SIG-M5 (cell line): Measurements from ENCODE around the gene ADPGK.
"Not testable (repeated sequence)": the region's sequence is repeated elsewhere in the genome, so short reads cannot be mapped to it uniquely, and the experiment has no call there.

Source experiments
- DNase-seq: peaks from one replicate; lab custom pipeline; 2025; lab: John Stamatoyannopoulos, UW

ADPGK gene

DNA sequence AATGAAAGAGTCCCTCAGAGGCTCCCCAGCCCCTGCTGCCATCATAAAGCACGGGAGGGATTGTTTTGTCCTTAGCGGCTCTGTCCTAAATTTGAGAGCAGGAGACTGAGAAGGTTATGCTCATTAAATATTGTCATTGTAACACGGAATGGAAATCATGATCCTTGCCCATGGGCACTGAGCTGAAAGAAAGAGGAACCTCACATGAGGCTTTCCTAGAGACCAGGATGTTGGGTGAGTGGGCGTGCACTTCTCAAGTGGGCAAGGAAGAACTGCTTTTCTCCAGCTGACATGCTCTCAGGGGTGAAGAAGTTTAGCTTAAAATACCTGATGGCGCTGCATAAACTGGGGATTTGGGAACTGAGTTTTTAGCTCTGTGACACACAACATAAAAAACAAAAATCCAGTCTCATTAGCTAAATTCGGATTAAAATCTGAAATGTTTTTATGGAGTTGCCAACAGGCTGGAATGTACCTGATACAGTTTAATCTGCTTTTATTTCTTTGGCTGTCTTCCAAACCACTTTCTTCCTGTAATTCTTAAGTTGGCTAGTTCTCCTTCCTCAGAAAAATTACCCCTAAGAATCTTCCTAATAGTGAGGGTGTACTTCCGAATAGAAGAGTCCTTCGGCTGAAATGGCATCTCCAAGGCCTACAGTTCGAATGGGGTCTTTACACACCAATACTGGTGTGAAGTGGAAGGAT, 31.7 kb downstream of the ADPGK start:
- no peak for DNase-seq

DNA sequence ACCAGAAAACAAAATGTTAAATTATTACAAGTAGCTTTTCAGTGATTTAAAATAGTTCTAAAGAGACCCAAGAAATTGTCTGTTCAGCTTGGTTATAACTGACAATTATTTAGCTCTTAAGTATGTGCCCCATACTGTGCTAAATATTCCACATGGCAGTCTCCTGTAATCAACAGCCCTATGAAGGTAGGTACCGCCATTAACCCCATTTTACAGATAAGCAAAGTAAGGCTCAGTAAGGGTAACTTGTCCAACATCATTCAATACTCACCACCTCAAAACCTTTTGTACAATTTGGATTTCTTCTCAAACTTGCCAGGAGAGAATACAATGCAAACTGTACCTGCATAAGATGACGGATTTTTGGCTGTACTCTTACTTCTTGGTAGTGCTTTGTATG, 33.9 kb downstream of the ADPGK start:
- no peak for DNase-seq

DNA sequence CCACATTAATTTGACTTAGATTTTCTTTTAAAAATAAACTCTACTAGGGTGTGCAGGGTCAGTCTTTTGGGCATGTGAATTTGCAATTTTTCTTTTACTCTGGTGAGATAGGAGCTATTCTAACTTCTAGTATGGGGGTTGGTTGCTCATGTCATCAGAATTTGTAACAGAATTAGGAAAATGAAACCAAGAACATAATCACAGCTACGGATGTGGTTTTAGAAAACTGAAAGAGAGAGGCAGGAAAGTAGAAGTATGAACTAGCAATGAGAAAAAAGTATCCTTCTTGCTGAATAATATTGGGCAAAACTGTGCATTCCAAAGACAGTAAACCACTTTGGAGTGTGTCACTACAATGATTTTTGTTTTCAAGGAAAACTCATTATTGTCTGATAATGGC, 43.3 kb downstream of the ADPGK start:
- no peak for DNase-seq

DNA sequence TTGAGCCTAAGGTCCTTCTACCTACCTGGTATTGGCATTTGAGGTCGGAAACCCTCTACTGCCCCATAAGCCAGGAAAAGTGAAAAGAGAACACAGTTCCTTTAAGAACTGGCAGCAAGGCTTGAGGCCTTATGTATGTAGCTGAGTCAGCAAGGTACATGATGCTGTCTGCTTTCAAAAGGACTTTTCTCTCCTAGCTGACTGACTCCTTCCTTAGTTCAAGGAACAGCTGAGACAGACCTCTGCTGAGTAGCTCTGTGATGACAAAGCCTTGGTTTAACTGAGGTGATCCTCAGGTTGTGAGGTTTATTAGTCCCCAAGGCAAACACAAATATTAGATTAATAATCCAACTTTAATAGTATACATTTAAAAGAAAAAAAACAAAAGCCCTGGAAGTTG, 45.8 kb downstream of the ADPGK start:
- no peak for DNase-seq

DNA sequence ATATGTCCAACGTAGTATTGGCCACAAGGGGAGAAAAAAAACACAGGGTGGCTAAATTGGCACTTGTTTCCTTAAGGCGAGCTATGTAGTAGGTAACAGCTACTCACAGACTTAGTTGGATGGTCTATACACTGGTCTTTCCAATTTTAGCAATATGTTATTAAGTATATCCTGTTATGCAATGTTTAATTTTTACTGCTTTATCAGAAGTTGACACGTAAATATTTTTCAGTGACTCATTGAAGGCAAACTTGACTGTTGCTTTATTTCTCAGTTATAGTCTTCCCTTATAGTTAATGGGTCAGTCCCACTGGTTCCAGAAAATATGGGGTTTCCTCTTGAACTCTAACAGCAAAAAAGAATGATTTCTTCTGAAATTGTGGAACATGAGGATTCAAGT, 46.5 kb downstream of the ADPGK start:
- DNase-seq: no peak

DNA sequence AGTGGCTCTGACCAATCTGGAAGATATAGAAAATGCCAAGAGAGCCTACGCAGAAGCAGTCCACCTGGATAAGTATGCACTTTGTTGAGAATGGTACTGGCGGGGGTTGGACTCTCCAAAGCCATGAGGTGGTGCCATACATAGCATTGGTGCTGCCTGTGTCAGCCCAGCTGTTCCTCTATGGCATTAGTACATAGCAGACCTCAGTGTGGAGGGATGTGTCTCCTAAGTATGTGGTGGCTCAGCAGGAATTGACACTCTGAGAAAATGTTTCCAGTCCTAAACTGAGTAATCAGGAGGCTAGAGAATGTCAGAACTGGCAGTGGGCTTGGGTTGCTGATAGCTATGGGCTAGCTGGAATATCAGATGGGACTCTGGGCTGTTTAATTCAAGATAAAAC, 48.4 kb downstream of the ADPGK start:
- no peak for DNase-seq

DNA sequence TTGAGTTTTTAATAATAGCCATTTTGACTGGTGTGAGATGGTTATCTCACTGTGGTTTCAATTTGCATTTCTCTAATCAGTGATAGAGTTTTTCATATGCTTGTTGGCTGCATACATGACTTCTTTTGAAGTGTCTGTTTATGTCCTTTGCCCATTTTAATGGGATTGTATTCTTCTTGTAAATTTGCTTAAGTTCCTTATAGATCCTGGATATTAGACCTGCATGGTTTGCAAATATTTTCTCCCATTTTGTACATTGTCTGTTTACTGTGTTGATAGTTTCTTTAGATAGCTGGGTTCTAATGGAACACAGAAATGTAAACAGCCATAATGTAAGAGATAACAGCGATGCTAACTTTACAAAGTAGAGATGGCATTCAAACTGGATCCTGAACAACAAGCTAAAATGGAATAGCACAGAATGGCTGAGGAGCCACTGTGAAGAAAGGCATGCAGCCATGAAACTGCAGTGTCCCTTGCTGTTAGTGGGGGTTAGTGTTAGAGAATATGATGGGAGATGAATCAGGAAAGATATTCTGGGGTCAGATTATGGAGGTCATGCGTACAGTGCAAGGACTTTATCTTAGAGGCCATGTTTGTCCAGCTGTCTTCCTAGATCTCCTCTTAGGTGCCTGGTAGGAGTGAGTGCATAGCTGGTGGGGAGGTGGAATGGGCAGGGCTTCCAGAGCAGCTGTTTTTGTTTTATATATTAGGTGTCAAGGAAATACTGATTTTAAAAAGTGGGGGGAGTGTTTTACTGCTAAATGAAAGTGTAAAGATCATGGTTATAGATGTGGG, 49.4 kb downstream of the ADPGK start:
- DNase-seq: no peak

DNA sequence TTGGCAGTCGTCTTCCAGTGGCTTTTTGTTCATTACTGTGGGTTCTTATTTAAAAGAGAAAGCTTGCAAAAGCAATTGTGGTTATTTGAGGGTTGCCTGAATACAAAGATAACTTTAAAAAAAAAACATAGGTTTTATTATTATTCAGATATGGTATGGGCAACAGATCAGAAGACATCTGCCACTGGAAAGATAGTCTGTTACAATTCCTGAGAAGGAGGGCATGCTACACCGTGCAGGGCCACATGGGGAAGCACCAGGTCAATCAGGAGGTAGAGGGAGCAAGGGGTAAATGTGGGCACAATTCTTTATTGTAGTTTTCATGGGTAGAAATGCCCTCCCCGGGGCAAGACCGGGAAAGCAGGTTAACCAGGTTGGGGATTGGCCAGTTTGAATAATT, 51.0 kb downstream of the ADPGK start:
- DNase-seq: no peak

DNA sequence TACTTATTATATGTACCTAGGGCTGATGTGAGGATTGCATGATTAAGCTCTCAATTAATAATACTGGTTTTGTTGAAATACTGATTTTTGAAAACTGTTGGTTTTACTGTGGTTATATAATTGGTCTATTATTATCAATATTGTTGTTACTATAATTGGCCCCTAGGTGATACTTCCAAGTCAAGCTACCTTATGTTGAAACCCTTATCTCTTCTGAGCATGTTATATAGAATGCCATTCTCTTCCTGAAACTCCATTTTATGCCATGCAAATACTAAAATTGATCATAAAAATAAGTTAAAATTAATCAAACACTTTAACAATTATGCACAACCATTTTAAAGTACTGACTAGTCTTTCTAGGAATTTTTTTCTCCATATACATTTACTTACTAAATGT, 51.5 kb downstream of the ADPGK start:
- DNase-seq: no peak

DNA sequence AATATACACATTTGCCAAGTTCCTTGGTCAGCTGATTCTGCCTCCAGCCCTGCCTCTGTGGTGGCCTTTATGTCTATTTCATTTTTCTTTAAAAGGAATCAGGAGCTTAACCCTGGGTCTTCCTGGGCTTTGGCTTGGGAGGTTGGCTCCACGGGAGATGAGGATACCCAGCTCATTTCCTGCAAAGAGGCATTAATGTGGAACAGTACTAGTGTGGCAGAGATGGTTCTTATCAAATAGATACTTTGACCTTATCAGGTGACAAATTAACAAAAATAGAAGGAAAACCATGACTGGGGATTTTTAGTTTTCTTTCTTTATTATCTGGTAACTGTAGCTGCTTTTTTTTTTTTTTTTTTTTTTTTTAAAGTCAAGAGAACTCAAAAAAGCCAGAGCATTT, 54.7 kb downstream of the ADPGK start:
- DNase-seq: no peak

DNA sequence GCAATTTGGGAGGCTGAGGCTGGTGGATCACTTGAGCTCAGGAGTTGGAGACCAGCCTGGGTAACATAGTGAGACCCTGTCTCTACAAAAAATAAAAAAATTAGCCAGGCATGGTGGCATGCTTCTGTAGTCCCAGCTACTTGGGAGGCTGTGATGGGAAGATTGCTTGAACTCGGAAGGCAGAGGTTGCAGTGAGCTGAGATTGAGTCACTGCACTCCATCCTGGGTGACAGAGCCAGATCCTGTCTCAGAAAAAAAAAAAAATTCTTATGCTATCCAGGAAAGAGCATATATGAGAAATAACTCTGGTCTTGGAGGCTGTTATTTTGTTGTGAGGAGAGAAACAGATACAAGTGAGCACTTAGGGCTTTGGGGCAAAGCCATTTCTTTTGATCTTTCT, 55.3 kb downstream of the ADPGK start:
- not testable (repeated sequence) for DNase-seq

DNA sequence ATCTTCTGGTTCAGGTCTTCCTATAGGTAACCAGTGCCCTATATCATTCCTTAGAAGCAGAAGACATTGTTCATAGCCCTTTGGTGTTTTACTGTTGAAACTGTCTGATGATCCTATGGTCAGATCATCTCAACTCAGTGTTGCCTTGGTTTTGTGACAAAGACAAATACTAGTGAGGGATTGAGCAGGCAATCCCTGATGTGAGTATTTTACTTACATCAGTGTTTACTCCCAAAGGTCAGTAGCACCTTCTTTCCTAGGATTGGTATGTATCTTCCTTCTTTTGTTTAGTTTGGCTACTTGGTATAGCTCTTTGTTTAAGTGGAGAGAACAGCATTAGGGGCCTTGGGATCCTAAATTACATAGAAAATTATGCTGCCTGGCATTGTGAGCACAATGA, 56.4 kb downstream of the ADPGK start:
- no peak for DNase-seq

DNA sequence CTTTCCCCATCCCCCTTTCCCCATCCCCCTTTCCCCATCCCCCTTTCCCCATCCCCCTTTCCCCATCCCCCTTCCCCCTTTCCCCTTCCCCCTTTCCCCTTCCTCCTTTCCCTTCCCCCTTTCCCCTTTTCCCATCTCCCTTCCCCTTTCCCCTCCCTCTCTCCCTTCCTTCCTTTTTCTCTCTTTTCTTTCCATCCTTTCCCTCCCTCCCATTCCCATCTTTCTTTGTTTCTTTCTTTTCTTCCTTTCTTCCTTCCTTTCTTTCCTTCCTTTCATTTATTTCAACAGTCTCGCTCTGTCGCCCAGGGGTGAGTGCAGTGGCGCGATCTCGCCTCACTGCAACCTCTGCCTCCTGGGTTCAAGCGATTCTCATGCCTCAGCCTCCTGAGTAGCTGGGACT, 57.7 kb downstream of the ADPGK start:
- DNase-seq: not testable (repeated sequence)

DNA sequence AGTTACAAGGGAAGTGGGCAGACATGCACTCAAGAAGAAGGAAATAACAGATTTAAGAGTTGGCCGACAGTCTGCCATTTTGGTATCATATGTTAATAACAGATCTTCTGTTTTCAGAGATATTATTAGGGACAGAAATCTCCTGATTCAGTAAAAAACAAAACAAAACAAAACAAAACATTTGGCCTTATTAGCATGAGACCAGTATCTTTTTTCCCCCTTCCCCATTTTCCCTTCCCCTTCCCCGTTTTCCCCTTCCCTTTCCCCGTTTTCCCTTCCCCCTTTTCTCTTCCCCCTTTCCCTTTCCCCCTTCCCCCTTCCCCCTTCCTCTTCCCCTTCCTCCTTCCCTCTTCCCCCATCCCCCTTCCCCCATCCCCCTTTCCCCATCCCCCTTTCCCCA, 58.1 kb downstream of the ADPGK start:
- no peak for DNase-seq

DNA sequence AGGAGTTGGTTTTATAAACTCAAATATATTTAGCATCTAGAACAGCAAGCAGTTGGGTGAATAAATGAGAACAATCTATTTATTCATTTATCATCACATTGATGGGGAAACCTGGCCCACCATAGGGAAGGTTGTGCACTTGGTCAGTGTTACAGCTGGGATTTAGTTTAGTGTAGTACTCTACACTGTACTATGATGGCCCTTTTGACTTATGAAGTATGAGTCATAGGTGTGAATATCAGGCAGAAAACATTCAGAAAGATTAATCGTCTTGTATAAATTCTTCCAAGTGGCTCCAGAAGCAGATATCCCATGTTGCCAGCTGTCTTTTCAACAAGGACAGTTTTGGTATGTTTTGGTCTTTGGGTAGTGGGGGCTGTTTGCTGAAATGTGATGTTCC, 59.5 kb downstream of the ADPGK start:
- DNase-seq: no peak

DNA sequence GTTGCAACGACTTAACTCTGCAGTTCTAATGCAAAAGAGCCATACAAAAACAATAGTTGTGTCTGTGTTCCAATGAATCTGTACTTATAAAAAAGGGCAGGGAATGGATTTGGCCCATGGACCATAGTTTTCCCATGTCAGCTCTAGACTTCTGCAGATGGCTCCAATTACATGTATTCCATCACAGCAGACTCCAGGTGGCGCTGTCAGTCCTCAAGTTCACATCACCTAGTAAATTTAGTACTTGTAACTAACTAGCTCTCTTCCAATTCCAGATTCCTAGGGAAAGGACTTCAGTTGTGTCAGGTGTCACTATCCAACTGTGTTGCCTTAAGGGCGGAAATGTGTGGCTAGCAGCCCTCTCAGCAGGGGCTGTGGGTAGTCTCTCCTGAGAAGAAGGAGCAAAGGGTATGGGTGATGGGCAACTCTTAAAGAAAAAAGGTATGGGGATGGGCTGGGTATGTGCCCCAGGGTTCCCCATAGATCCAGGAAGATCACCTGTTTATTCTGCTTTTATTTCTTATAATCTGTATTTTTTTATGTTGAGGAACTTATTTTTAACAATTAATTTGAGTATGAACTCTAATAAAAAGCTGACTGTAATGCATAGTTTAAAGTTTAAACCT, 61.4 kb downstream of the ADPGK start:
- DNase-seq: no peak

DNA sequence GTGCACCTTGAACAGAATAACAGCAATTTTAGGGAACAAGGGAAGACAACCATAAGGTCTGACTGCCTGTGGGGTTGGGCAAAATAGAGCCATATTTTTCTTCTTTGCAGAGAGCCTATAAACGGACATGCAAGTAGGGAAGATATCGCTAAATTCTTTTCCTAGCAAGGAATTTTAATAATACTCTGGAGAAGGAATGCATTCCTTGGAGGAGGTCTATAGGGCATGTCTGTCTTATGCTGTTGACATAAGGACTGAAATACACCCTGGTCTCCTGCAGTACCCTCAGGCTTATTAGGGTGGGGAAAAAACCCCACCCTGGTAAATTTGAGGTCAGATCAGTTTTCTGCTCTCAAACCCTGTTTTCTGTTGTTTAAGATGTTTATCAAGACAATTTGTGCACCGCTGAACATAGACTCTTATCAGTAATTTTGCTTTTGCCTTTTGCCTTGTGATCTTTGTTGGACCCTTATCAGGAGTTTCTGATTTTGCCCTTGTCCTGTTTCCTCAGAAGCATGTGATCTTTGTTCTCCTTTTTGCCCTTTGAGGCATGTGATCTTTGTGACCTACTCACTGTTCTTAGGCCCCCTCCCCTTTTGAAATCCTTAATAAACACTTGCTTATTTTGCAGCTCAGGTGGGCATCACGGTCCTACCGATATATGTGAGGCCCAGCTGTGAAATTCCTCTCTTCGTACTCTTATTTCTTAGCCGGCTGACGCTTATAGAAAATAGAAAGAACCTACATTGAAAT, 74.8 kb downstream of the ADPGK start:
- not testable (repeated sequence) for DNase-seq

DNA sequence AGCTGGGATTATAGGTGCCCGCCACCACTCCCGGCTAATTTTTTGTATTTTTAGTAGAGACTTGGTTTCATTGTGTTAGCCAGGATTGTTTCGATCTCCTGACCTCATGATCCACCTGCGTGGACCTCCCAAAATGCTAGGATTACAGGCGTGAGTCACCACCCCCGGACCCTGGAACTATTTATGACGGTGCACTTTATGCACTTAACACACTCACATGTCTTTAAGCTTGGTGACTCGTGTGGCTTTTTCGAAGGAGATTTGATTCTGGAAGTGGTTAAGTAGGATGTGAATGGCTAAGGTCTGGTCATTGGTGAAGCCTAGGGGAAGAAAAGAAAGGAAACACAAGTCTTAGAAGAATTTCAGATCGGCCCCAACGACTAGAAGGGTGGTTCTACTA, 77.3 kb downstream of the ADPGK start:
- DNase-seq: no peak
